Liver (tissue), 9 donors: ENCODE measurements around the gene TTC28. TPM values are rescaled to one million over a fixed set of nuclear protein-coding genes. Genes with fewer than 3 reads are reported as not detected.

Experiments
- DNase-seq: peaks from one replicate; pipeline ENCODE4 v3.0.0-alpha.2; 2017; ENCODE audit warnings: low spot score
- H3K27ac ChIP-seq, 2 donors: one replicate each; pipeline ENCODE4 v1.7.0; 2013; ENCODE audit warnings: inconsistent platforms in 2 of 2, low read length in 2 of 2, control low read depth in 1 of 2, low read depth in 1 of 2, mild to moderate bottlenecking in 1 of 2
- H3K27me3 ChIP-seq, 4 donors: one replicate each; pipeline versions ENCODE4 v1.6.1 to v1.7.0; 2013; ENCODE audit warnings: low read length in 3 of 4, inconsistent platforms in 1 of 4, mild to moderate bottlenecking in 1 of 4, moderate library complexity in 1 of 4; ENCODE audit not compliant: control insufficient read depth in 4 of 4, insufficient read depth in 4 of 4
- H3K36me3 ChIP-seq, 4 donors: one replicate each; pipeline versions ENCODE4 v1.6.1 to v1.7.0; 2013; ENCODE audit warnings: low read length in 3 of 4, mild to moderate bottlenecking in 3 of 4, low read depth in 1 of 4, moderate library complexity in 1 of 4; ENCODE audit not compliant: control insufficient read depth in 4 of 4, insufficient read depth in 3 of 4
- H3K4me1 ChIP-seq, 4 donors: one replicate each; pipeline versions ENCODE4 v1.6.1 to v1.7.0; 2013; ENCODE audit warnings: low read length in 3 of 4, mild to moderate bottlenecking in 3 of 4, moderate library complexity in 1 of 4; ENCODE audit not compliant: control insufficient read depth in 4 of 4, insufficient read depth in 4 of 4
- H3K4me3 ChIP-seq, 3 donors: one replicate each; pipeline versions ENCODE4 v1.6.1 to v1.7.0; 2013; ENCODE audit warnings: low read length in 3 of 3, control low read depth in 1 of 3, low read depth in 1 of 3, mild to moderate bottlenecking in 1 of 3
- H3K9ac ChIP-seq, 2 donors: one replicate each; pipeline ENCODE4 v1.7.0; 2013; ENCODE audit warnings: low read length in 2 of 2, mild to moderate bottlenecking in 2 of 2, moderate library complexity in 2 of 2, control low read depth in 1 of 2, low read depth in 1 of 2
- H3K9me3 ChIP-seq, 4 donors: one replicate each; pipeline versions ENCODE4 v1.6.1 to v1.7.0; 2013; ENCODE audit warnings: low read length in 3 of 4; ENCODE audit not compliant: control insufficient read depth in 4 of 4
- ATF3 ChIP-seq: IDR thresholded peaks from 2 replicates; pipeline ENCODE4 v1.6.1; 2016; ENCODE audit warnings: antibody characterized with exemption
- CTCF ChIP-seq: fragments of 150-350 bp; IDR thresholded peaks from 2 replicates; pipeline ENCODE4 v1.5.1; 2017; ENCODE audit warnings: improper control_type of control experiment, low read depth, low read length; ENCODE audit not compliant: missing input control
- EGR1 ChIP-seq, 2 donors: IDR thresholded peaks; 2 replicates each; pipeline ENCODE4 v1.6.1; 2016 to 2018; ENCODE audit warnings: antibody characterized with exemption in 2 of 2, low read depth in 2 of 2
- FOXA1 ChIP-seq: IDR thresholded peaks from 2 replicates; pipeline ENCODE4 v1.6.1; 2016; ENCODE audit warnings: antibody characterized with exemption
- FOXA2 ChIP-seq: IDR thresholded peaks from 2 replicates; pipeline ENCODE4 v1.6.1; 2016; ENCODE audit warnings: antibody characterized with exemption
- HNF4A ChIP-seq, 2 donors: conservative IDR thresholded peaks; 2 replicates each; pipeline ENCODE4 v1.6.1; 2016; ENCODE audit warnings: antibody characterized with exemption in 2 of 2, mild to moderate bottlenecking in 2 of 2
- HNF4G ChIP-seq: IDR thresholded peaks from 2 replicates; pipeline ENCODE4 v1.6.1; 2016; ENCODE audit warnings: antibody characterized with exemption
- JUND ChIP-seq, 2 donors: IDR thresholded peaks; 2 replicates each; pipeline ENCODE4 v1.6.1; 2016; ENCODE audit warnings: antibody characterized with exemption in 2 of 2
- NR2F2 ChIP-seq: IDR thresholded peaks from 2 replicates; pipeline ENCODE4 v1.6.1; 2016; ENCODE audit warnings: antibody characterized with exemption
- RAD21 ChIP-seq, 2 donors: IDR thresholded peaks; 2 replicates each; pipeline ENCODE4 v1.6.1; 2016; ENCODE audit warnings: antibody characterized with exemption in 2 of 2, mild to moderate bottlenecking in 2 of 2
- REST ChIP-seq: IDR thresholded peaks from 2 replicates; pipeline ENCODE4 v1.6.1; 2016; ENCODE audit warnings: antibody characterized with exemption, mild to moderate bottlenecking
- TAF1 ChIP-seq: conservative IDR thresholded peaks from 2 replicates; pipeline ENCODE4 v1.6.1; 2016; ENCODE audit warnings: antibody characterized with exemption, mild to moderate bottlenecking
- YY1 ChIP-seq: IDR thresholded peaks from 2 replicates; pipeline ENCODE4 v1.6.1; 2016; ENCODE audit warnings: antibody characterized with exemption, mild to moderate bottlenecking
- ZBTB33 ChIP-seq: IDR thresholded peaks from 2 replicates; pipeline ENCODE4 v1.6.1; 2016; ENCODE audit warnings: antibody characterized with exemption
- WGBS: extraction: QIAGEN DNeasy Blood & Tissue Kit; methylation state at CpG from one replicate; pipeline ENCODE4 v1.1.7; 2013; 5-methylcytosine and 5-hydroxymethylcytosine counted together
- polyA plus RNA-seq, 2 donors: library from polyadenylated mRNA; stranded (reverse) in 1 of 2; unstranded in 1 of 2; fragments of 200-250 nt in 1 of 2; fragments of >200 nt in 1 of 2; fragmentation: Nextera tagmentation in 1 of 2; extraction: Ambion mirVana in 1 of 2; gene quantifications; one replicate each; pipeline versions ENCODE4 v1.2.1 to v1.2.3, GENCODE V29; 2013 to 2015
- total RNA-seq, 2 donors: library from RNA; depleted of rRNA; stranded (reverse); fragments of >200 nt; gene quantifications; one replicate each; pipeline ENCODE4 v1.2.3, GENCODE V29; 2014
- donor health status: healthy.
- donor health status: healthy.
- donor health status: healthy.
- donor health status: healthy.
- donor health status: healthy.

Gene TTC28
- total and polyA plus RNA-seq, 4 donors = 4.2 to 19.4 (median 5.9) TPM

- no peaks in the 10 kb centered on the region for H3K4me1 ChIP-seq
- no peak overlapping the region for H3K4me3 ChIP-seq
- no peak overlapping the region for H3K27ac ChIP-seq
- no peaks in the 10 kb centered on the region for H3K27me3 ChIP-seq
- no peak for DNase-seq
- H3K9ac ChIP-seq = no peak overlapping the region
- no peaks in the 10 kb centered on the region for H3K9me3 ChIP-seq
- TF ChIP-seq REST (no peak), EGR1 (IDR thresholded peaks at IDR 0.05; ENCODE audit: low read depth in 2 of 2) (no peak), HNF4G (no peak), JUND (IDR thresholded peaks at IDR 0.05) (no peak), YY1 (no peak), FOXA2 (no peak), FOXA1 (no peak), HNF4A (conservative IDR thresholded peaks at IDR 0.05) (no peak), CTCF (no peak), RAD21 (IDR thresholded peaks at IDR 0.05) (no peak), ATF3 (no peak)
- no peaks in the 10 kb centered on the region for H3K36me3 ChIP-seq
- WGBS = 51% methylated on average over 2 of the region's 2 CpGs
Measured at GRCh38 chr22:28594076-28594796, 85.4 kb downstream of the TTC28 start.

- no peak overlapping the region for H3K4me3 ChIP-seq
- no peak overlapping the region for H3K9ac ChIP-seq
- no peak for TF ChIP-seq NR2F2
- no peak for TF ChIP-seq ZBTB33
- no peak for TF ChIP-seq EGR1 (IDR thresholded peaks at IDR 0.05; ENCODE audit: low read depth in 2 of 2)
- TF ChIP-seq HNF4G = no peak
- no peak for TF ChIP-seq FOXA2
- TF ChIP-seq JUND (IDR thresholded peaks at IDR 0.05) = no peak
- TF ChIP-seq TAF1 = no peak
- no peaks in the 10 kb centered on the region for H3K4me1 ChIP-seq
- H3K27ac ChIP-seq = no peak overlapping the region
- H3K36me3 ChIP-seq = no peaks in the 10 kb centered on the region
- WGBS = 96% methylated on average over 3 of the region's 3 CpGs
- DNase-seq = no peak
- no peaks in the 10 kb centered on the region for H3K27me3 ChIP-seq
- H3K9me3 ChIP-seq = no peaks in the 10 kb centered on the region
Measured at GRCh38 chr22:28593299-28593698, 86.3 kb downstream of the TTC28 start.
